NOMO-1 (cell line): ENCODE measurements around the gene PAXIP1.
"Not testable (repeated sequence)": the region's sequence is repeated elsewhere in the genome, so short reads cannot be mapped to it uniquely, and the experiment has no call there.

Experiments
- DNase-seq, 2 experiments: peaks; one replicate each; lab custom pipeline; 2025; ENCODE audit not compliant: unreplicated experiment in 2 of 2; lab: John Stamatoyannopoulos, UW

The PAXIP1 gene

GRCh38 chr7:155003092-155003375 lies at the start of gene PAXIP1:
Gene PAXIP1 (minus strand): TSS chr7:155003124. CDS start chr7:155002929, 195 bp downstream.
- DNase-seq: peak in 1 of 2 experiments; percentile 26

- DNase-seq: no peak
These were observed 48.4 kb upstream of the PAXIP1 start for GRCh38 chr7:155051355-155051754.

GRCh38 chr7:155048006-155048405 lies 45.1 kb upstream of the PAXIP1 start:
- no peak for DNase-seq

- no peak for DNase-seq
These were observed 40.8 kb upstream of the PAXIP1 start for GRCh38 chr7:155043756-155044155.

DNA sequence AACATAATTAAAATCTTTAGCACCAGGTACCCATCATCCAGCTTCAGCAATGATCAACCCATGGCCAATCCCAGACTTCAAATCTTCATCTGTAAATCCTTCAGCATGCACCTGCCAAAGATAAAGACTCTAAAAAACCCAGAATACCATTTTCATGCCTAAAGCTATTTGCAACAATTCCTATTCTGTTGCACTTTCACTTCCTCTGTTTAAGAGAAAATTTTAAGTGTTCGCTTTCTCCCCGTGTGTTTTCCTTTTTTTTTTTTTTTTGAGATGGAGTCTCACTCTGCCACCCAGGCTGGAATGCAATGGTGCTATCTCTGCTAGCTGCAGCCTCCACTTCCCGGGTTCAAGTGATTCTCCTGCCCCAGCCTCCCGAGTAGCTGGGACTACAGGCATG lies 35.4 kb upstream of the PAXIP1 start:
- DNase-seq: no peak

GRCh38 chr7:155034495-155034894 lies 31.6 kb upstream of the PAXIP1 start:
- DNase-seq: not testable (repeated sequence)

DNA sequence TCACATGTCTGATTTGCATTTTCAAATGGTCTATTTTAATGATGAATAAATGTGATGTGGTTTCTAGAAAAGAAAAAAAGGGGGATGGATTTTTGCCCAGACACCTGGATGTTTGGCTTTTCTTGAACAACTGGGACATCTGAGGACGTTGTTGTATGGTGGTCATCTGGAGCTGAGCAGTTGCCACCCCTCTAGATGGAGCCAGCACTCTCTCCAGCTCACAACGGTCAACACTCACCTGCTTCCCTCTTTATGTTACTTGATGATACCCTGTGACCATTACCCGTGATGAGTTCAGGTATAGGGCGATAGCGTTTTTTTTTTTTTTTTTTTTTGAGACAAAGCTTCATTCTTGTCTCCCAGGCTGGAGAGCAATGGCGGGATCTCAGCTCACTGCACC lies 30.1 kb upstream of the PAXIP1 start:
- DNase-seq: no peak

GRCh38 chr7:155027879-155028278 lies 25.0 kb upstream of the PAXIP1 start:
- no peak for DNase-seq

DNA sequence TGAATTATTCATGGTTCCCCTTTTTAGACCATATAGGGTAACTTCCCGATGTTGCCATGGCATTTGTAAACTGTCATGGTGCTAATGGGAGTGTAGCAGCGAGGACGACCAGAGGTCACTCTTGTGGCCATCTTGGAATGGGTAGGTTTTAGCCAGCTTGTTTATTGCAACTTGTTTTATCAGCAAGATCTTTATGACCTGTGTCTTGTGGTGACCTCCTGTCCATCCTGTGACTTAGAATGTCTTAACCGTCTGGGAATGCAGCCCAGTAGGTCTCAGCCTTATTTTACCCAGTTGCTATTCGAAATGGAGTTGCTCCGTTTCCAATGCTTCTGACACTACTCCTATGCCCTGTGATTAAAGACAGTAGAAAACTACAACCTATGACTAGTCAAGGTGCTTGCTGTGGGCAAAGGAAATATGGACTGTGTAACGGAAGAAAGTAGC lies 18.8 kb upstream of the PAXIP1 start:
- no peak for DNase-seq

DNA sequence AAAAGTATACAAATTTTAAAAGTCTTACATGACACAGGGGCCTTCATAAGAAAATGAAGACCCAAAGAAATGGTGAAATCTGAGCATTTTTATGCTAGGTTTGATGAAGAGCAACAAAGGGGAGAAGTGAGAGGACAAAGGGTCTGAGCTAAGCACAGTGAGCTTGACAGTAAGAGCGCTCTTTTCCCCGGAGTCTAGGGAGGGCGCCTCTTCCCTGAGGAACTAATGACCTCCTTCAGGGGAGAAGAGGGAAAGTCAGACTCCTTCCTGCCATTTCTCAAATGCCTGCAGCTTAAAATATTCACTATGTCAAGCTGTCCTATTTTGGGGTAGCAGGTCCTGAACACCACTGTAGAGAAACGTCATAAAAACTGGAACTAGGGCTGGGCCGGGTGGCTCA lies 18.1 kb upstream of the PAXIP1 start:
- no peak for DNase-seq

GRCh38 chr7:155017834-155018233 lies 14.9 kb upstream of the PAXIP1 start:
- DNase-seq: no peak

DNA sequence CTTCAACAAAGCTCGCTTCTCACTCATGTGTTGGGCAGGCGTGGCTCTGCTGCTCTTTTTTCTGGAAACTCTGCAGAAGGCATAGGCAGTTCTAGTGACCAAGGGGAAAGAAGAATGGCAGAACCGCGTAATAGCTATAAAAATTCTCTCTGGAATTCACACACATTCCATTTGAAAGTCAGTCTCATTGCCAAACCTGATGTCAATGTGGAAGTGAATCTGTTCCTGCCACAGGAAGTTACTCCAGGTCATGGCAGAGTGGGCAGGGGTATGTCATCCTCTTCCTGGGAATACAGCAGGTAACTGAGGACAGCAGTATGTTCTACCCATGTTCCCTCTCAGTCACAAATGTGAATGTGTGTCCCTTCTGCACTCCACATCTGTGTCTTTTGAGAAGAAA lies 8.2 kb upstream of the PAXIP1 start:
- DNase-seq: no peak

GRCh38 chr7:155009570-155010157 lies 6.7 kb upstream of the PAXIP1 start:
- DNase-seq: no peak

DNA sequence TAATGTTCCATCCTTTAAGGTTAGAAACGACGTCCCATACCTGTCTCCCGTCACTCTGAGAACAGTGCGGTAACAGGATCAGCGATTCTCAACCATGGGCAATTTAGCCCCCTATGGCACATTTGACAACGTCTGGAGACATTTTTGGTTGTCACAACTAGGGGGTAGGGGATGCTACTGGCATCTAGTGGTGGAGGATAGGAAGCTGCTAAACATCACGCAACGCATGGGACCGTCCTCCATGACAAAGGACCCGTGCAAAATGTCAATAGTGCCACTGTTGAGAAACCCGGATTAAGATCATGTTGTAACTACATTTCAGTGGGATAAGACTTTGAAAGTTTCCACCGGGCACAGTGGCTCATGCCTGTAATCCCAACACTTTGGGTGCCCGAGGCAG lies 5.0 kb upstream of the PAXIP1 start:
- DNase-seq: no peak

GRCh38 chr7:155003376-155004214 lies 671 bp upstream of the PAXIP1 start:
- peak; percentile 23 to 44 for DNase-seq

DNA sequence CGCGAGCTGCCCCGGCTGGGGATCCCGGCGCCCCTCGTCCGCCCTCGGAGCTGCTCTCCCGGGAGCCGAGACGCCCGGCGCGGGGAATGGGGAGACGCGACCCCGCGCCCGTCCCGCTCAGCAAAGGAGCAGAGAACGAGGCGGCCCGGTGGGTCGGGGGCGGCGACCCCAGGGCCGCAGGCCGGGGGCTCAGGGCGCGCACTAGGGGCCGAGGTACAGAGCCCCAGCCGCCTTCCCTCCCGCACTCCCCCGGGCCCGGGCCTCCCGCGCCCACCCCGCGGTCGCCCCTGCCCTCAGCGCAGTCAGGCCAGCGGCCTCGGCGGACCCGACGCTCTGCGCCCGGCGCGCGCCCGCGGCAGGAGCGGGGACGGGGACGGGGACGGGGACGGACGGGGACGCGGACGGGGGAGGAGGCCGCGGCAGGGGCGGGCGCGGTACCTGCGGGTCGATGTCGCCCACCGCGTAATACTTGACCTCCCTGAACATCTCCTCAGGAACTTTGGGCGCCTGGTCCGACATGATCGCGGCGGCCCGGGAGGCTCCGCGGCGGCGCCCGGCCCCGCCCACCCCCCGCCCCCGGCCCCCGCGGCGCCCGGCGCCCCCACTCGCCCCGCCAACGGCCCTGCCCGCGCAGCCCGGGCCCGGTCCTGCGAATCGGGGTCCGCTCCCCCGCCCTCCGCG lies 373 bp downstream of the PAXIP1 start:
- DNase-seq: no peak

- no peak for DNase-seq
These were observed 1.0 kb downstream of the PAXIP1 start for GRCh38 chr7:155001756-155002410.

GRCh38 chr7:155000795-155001194 lies 2.1 kb downstream of the PAXIP1 start:
- no peak for DNase-seq

GRCh38 chr7:154998481-154998880 lies 4.4 kb downstream of the PAXIP1 start:
- no peak for DNase-seq

- no peak for DNase-seq
These were observed 5.0 kb downstream of the PAXIP1 start for GRCh38 chr7:154997840-154998370.

DNA sequence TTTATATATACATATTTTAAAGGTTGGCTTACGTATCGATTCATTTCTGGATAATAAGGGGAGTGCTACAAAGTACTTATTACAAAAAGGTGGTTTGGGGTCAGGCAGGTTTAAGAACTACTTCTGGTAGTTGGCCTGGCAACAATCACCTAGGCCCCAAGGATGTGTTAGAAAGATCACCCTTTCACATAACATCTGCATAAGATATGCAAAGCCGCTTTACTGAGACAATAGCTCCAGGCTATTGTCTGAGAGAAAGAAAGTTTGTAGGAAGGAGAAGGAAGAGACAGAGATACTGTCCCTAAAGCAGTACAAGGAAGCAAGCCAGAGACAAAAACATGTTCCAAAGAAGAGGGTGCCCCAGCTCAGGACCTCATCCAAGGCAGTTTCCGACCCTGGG lies 6.2 kb downstream of the PAXIP1 start:
- no peak for DNase-seq
